ENCODE data around the gene PCDHGA5.
"Not testable (repeated sequence)": the region's sequence is repeated elsewhere in the genome, so short reads cannot be mapped to it uniquely, and the experiment has no call there.

The PCDHGA5 gene

GRCh38 chr5:141351591-141351990 lies 12.4 kb upstream of the PCDHGA5 start:
- DNase-seq (ENCODE audit: low spot score): no peak

- DNase-seq (ENCODE audit: low spot score): no peak
These were observed 9.0 kb upstream of the PCDHGA5 start, which contains the start of gene PCDHGA4 for GRCh38 chr5:141354900-141355469. Gene PCDHGA4, plus strand, starts transcription at chr5:141355021. Its CDS starts 87 bp downstream, at chr5:141355108.

GRCh38 chr5:141355641-141356040 lies 8.3 kb upstream of the PCDHGA5 start:
- no peak for DNase-seq (ENCODE audit: low spot score)

GRCh38 chr5:141356133-141356532 lies 7.8 kb upstream of the PCDHGA5 start:
- DNase-seq (ENCODE audit: low spot score): no peak

GRCh38 chr5:141356950-141357349 lies 7.0 kb upstream of the PCDHGA5 start:
- no peak for DNase-seq (ENCODE audit: low spot score)

- peak; percentile 30 for DNase-seq (ENCODE audit: low spot score)
These were observed 4.1 kb upstream of the PCDHGA5 start, which contains the start of gene PCDHGB2 for GRCh38 chr5:141359790-141360426. Gene PCDHGB2, plus strand, starts transcription at chr5:141359994. Its CDS starts 142 bp downstream, at chr5:141360136.

GRCh38 chr5:141360685-141361084 lies 3.3 kb upstream of the PCDHGA5 start:
- DNase-seq (ENCODE audit: low spot score): no peak

- DNase-seq (ENCODE audit: low spot score): no peak
These were observed 1.2 kb upstream of the PCDHGA5 start for GRCh38 chr5:141362719-141363118.

- no peak for DNase-seq (ENCODE audit: low spot score)
These were observed 2.3 kb downstream of the PCDHGA5 start for GRCh38 chr5:141366016-141366896.

GRCh38 chr5:141369994-141370848 lies 6.3 kb downstream of the PCDHGA5 start, which contains the start of gene PCDHGB3:
Gene PCDHGB3, plus strand, starts transcription at chr5:141370242. Its CDS starts 153 bp downstream, at chr5:141370395.
- no peak for DNase-seq (ENCODE audit: low spot score)

GRCh38 chr5:141371572-141372475 lies 7.9 kb downstream of the PCDHGA5 start:
- no peak for DNase-seq (ENCODE audit: low spot score)

GRCh38 chr5:141373673-141374317 lies 9.8 kb downstream of the PCDHGA5 start, which contains the start of gene PCDHGA6:
Gene PCDHGA6, plus strand, starts transcription at chr5:141373891. Its CDS starts 193 bp downstream, at chr5:141374084.
- no peak for DNase-seq (ENCODE audit: low spot score)

GRCh38 chr5:141374627-141375026 lies 10.7 kb downstream of the PCDHGA5 start:
- no peak for DNase-seq (ENCODE audit: low spot score)

GRCh38 chr5:141375444-141376155 lies 11.6 kb downstream of the PCDHGA5 start:
- DNase-seq (ENCODE audit: low spot score): not testable (repeated sequence)

- no peak for DNase-seq (ENCODE audit: low spot score)
These were observed 18.7 kb downstream of the PCDHGA5 start, which contains the start of gene PCDHGA7 for GRCh38 chr5:141382469-141383294. Gene PCDHGA7, plus strand, starts transcription at chr5:141382742. Its CDS starts 158 bp downstream, at chr5:141382900.

GRCh38 chr5:141383345-141383744 lies 19.4 kb downstream of the PCDHGA5 start:
- DNase-seq (ENCODE audit: low spot score): no peak

- no peak for DNase-seq (ENCODE audit: low spot score)
These were observed 20.7 kb downstream of the PCDHGA5 start for GRCh38 chr5:141384471-141385267.

Data from pons (tissue), 1 donor.